Fibroblast of the conjunctiva (primary cell): ENCODE results near the gene COX5B.
"Not testable (repeated sequence)": the region's sequence is repeated elsewhere in the genome, so short reads cannot be mapped to it uniquely, and the experiment has no call there.

Experiments used
- DNase-seq: peaks from one replicate; pipeline ENCODE4 v3.0.0-alpha.2; 2010; ENCODE audit warnings: low read depth

COX5B gene

GRCh38 chr2:97645695-97646629 lies at the start of gene COX5B:
TSS of gene COX5B (plus strand) at chr2:97646062. CDS start at chr2:97646087, 25 bp downstream.
- DNase-seq: peak; percentile 92

DNA sequence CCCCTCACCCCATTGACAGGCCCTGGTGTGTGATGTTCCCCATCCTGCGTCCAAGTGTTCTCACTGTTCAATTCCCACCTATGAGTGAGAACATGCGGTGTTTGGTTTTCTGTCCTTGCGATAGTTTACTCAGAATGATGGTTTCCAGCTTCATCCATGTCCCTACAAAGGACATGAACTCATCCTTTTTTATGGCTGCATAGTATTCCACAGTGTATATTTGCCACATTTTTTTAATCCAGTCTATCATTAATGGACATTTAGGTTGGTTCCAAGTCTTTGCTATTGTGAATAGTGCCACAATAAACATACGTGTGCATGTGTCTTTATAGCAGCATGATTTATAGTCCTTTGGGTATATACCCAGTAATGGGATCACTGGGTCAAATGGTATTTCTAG lies 49.7 kb upstream of the COX5B start:
- DNase-seq: not testable (repeated sequence)

GRCh38 chr2:97601537-97601936 lies 44.3 kb upstream of the COX5B start:
- DNase-seq: not testable (repeated sequence)

DNA sequence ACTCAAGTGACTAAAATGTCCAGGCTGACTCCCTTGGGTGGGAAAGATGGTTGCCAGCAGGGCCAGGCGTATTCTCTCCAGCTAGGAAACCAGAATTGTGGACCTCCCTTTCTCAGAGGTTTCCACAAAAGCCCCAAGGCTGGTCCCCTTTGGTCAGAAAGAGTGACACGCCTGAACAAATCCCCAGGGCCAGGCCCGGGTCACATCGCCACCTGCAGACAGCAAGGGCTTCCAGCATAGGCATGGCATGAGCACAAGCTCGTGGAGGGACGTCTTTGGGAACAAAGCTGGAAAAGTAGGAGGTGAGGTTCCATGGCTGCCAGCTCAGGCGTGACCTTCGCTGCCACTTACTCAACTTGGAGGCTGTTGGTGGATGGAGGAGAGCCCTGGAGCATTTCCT lies 40.8 kb upstream of the COX5B start:
- not testable (repeated sequence) for DNase-seq

GRCh38 chr2:97605524-97606339 lies 40.1 kb upstream of the COX5B start:
- not testable (repeated sequence) for DNase-seq

DNA sequence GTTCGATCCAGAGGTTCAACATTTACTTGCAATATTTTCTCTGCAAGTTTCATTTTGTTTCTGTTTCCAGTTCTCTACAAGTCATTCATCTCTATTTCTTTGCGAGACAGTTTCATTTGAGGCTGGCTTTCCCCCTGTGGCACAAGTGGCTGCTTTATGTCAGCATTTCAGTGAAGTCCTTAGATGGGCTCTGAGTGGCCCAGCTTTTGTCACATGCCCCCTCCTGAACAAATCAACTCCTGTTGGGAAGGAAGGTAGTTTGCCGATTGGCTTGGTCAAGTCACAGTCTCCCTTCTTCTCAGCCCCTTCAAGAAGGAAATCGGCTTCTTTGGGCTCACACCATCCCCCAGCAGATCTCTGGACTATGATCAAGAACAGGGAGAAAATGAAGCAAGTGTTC lies 37.1 kb upstream of the COX5B start:
- DNase-seq: not testable (repeated sequence)

- not testable (repeated sequence) for DNase-seq
Measured at GRCh38 chr2:97611895-97612294, 34.0 kb upstream of the COX5B start.

DNA sequence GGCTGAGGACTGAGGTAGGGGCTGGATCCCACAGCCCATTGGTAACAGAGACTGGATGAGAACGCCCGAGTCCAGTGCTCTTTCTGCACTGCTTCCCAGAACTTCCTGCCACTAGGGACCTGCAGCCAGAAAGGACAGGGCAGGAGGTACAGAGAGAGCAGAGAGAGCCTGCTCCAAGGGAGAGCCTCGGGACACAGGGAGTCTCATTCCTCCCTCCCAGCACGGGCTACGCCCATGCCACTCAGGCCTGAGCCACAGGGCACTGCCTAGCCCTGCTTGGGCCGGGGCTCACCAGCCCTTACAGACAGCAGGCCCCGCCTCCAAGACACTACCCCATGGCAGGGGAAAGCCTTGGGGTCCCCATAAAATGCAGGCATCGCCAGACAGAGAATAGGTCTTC lies 30.1 kb upstream of the COX5B start:
- DNase-seq: not testable (repeated sequence)

DNA sequence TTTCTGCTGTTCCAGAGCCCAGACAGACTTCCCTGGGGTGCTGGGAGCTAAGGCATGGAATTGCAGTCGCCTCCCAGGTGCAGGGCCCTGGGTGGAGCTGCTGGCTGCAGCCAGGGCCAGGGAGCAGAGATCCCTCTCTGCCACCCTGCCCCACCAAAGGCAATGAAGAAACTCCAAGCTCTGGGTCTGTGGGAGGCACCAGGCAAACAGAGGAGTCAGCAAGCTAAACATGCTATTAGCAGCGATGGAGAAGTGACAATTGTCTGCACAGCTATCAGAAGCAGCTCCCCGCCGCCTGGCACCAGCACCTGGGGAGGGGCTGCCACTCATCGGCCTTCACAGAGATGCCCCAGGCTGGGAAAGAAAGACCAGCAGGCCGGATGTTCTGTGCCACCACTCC lies 28.0 kb upstream of the COX5B start:
- no peak for DNase-seq

GRCh38 chr2:97618939-97619827 lies 26.7 kb upstream of the COX5B start:
- not testable (repeated sequence) for DNase-seq

GRCh38 chr2:97620492-97620891 lies 25.4 kb upstream of the COX5B start:
- DNase-seq: not testable (repeated sequence)

GRCh38 chr2:97622976-97623375 lies 22.9 kb upstream of the COX5B start:
- DNase-seq: not testable (repeated sequence)

- not testable (repeated sequence) for DNase-seq
Measured at GRCh38 chr2:97625354-97626048, 20.4 kb upstream of the COX5B start.

- not testable (repeated sequence) for DNase-seq
Measured at GRCh38 chr2:97626049-97626430, 19.8 kb upstream of the COX5B start.

DNA sequence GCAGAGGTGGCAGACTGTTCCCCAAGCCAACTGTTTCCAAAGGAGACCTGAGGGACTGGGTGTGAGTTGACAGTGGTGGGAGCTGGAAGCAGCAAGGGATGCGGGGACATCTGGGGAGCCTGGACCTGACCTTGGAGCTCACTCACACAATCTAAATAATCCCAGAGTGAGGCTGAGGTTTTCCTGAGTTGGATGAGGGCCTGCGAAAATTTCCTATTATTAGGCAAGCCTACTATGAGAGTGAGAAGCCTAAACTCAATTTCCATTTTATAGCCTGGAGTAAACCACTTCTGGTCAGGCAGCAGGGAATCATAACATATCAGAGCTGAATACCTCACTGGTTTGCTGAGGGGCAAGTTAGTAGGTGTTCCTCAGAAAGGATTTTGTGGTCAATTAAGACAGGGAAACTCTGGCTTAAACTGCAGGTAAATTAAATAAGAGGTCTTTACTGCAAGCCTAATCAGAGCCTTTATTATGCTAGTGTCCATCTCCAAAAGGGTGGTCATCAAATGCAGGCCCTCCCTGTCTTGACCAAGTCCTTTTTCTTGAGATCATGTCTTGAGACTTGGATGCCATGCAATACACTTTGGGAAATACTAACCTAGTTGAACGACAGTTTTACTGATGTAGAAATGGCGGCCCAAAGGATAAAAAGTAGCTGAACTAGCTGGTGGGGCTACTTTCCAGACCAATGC lies 1.7 kb upstream of the COX5B start:
- no peak for DNase-seq

DNA sequence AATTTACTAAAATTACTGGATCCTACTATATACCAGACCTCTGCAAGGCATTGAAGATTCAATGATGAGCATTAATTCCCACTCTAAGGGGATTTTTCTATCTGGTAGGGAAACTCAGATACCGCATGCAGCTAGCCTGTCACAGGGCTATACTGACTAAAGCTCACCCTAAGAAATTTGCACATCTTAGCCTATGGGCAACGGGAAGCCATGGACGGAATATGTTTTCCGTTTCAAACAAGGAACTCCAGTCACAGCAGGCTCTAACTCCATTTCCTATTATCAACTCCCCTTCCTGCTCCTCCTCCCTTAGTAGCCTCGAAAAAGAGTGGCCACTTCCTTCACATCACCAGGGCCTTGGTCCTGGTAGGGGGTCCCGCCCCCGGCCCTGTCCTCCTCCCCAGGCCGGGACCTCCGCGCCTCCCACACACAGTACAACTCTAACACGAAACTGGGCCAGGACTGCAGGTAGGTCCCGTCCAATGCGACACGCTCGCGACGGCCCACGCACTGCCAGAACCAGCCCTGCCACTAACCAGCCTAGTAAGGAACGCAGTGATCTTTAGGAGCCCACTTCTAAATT lies 659 bp upstream of the COX5B start:
- DNase-seq: no peak

- no peak for DNase-seq
Measured at GRCh38 chr2:97646977-97647376, 1.1 kb downstream of the COX5B start.

DNA sequence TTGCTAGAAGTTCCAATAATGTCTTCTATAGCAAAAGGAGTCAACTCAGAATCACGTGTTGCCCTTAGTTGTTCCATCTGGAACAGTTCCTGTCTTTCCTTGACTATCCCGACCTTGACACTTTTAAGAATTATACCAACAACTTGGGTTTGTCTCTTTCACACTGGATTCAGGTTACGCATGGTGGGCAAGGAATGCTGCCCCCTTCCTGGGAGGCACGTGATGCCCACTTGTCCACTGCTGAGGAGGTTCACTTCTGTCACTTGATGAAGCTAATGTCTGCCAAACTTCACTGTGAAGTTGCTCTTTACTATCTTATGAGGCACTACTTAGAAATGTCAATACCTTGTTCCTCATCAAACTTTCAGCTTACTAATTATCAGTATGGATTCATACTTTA lies 5.3 kb downstream of the COX5B start:
- DNase-seq: no peak

DNA sequence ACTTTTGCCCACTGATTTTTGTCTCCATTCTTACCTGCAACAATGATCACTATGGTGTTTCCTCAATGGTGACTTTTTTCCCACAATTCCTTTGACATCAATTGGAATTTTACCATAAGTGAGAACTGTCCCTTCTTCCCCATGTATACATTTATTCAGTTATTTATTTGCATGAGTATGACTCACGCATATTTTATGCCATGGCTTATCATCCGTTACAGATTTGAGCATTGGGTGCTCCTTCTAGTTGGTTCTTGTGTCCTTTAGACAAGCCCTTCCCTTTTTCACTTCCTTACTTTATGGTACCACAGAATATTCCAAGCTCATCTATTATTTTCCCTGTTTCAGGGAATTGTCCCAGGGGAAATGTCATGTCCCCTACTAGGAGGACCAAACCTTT lies 7.6 kb downstream of the COX5B start:
- no peak for DNase-seq

- no peak for DNase-seq
Measured at GRCh38 chr2:97653874-97654273, 8.0 kb downstream of the COX5B start.
